Liver (tissue), 9 donors: ENCODE results near the gene SLC9A8. TPM values are rescaled to one million over a fixed set of nuclear protein-coding genes. Genes with fewer than 3 reads are reported as not detected.

Source experiments
- DNase-seq: peaks from one replicate; pipeline ENCODE4 v3.0.0-alpha.2; 2017; ENCODE audit warnings: low spot score
- H3K27ac ChIP-seq, 2 donors: one replicate each; pipeline ENCODE4 v1.7.0; 2013; ENCODE audit warnings: inconsistent platforms in 2 of 2, low read length in 2 of 2, control low read depth in 1 of 2, low read depth in 1 of 2, mild to moderate bottlenecking in 1 of 2
- H3K27me3 ChIP-seq, 4 donors: one replicate each; pipeline versions ENCODE4 v1.6.1 to v1.7.0; 2013; ENCODE audit warnings: low read length in 3 of 4, inconsistent platforms in 1 of 4, mild to moderate bottlenecking in 1 of 4, moderate library complexity in 1 of 4; ENCODE audit not compliant: control insufficient read depth in 4 of 4, insufficient read depth in 4 of 4
- H3K36me3 ChIP-seq, 4 donors: one replicate each; pipeline versions ENCODE4 v1.6.1 to v1.7.0; 2013; ENCODE audit warnings: low read length in 3 of 4, mild to moderate bottlenecking in 3 of 4, low read depth in 1 of 4, moderate library complexity in 1 of 4; ENCODE audit not compliant: control insufficient read depth in 4 of 4, insufficient read depth in 3 of 4
- H3K4me1 ChIP-seq, 4 donors: one replicate each; pipeline versions ENCODE4 v1.6.1 to v1.7.0; 2013; ENCODE audit warnings: low read length in 3 of 4, mild to moderate bottlenecking in 3 of 4, moderate library complexity in 1 of 4; ENCODE audit not compliant: control insufficient read depth in 4 of 4, insufficient read depth in 4 of 4
- H3K4me3 ChIP-seq, 3 donors: one replicate each; pipeline versions ENCODE4 v1.6.1 to v1.7.0; 2013; ENCODE audit warnings: low read length in 3 of 3, control low read depth in 1 of 3, low read depth in 1 of 3, mild to moderate bottlenecking in 1 of 3
- H3K9ac ChIP-seq, 2 donors: one replicate each; pipeline ENCODE4 v1.7.0; 2013; ENCODE audit warnings: low read length in 2 of 2, mild to moderate bottlenecking in 2 of 2, moderate library complexity in 2 of 2, control low read depth in 1 of 2, low read depth in 1 of 2
- H3K9me3 ChIP-seq, 4 donors: one replicate each; pipeline versions ENCODE4 v1.6.1 to v1.7.0; 2013; ENCODE audit warnings: low read length in 3 of 4; ENCODE audit not compliant: control insufficient read depth in 4 of 4
- EGR1 ChIP-seq, 2 donors: IDR thresholded peaks; 2 replicates each; pipeline ENCODE4 v1.6.1; 2016 to 2018; ENCODE audit warnings: antibody characterized with exemption in 2 of 2, low read depth in 2 of 2
- FOXA1 ChIP-seq: IDR thresholded peaks from 2 replicates; pipeline ENCODE4 v1.6.1; 2016; ENCODE audit warnings: antibody characterized with exemption
- GABPA ChIP-seq, 2 donors: IDR thresholded peaks in 1 of 2; conservative IDR thresholded peaks in 1 of 2; 2 replicates each; pipeline ENCODE4 v1.6.1; 2016; ENCODE audit warnings: antibody characterized with exemption in 2 of 2, mild to moderate bottlenecking in 1 of 2, moderate library complexity in 1 of 2
- HNF4A ChIP-seq, 2 donors: conservative IDR thresholded peaks; 2 replicates each; pipeline ENCODE4 v1.6.1; 2016; ENCODE audit warnings: antibody characterized with exemption in 2 of 2, mild to moderate bottlenecking in 2 of 2
- NR2F2 ChIP-seq: IDR thresholded peaks from 2 replicates; pipeline ENCODE4 v1.6.1; 2016; ENCODE audit warnings: antibody characterized with exemption
- RAD21 ChIP-seq, 2 donors: IDR thresholded peaks; 2 replicates each; pipeline ENCODE4 v1.6.1; 2016; ENCODE audit warnings: antibody characterized with exemption in 2 of 2, mild to moderate bottlenecking in 2 of 2
- RXRA ChIP-seq, 2 donors: IDR thresholded peaks; 2 replicates each; pipeline ENCODE4 v1.6.1; 2017 to 2018; ENCODE audit warnings: antibody characterized with exemption in 2 of 2, mild to moderate bottlenecking in 1 of 2
- SP1 ChIP-seq: IDR thresholded peaks from 2 replicates; pipeline ENCODE4 v1.6.1; 2018; ENCODE audit warnings: antibody characterized with exemption, mild to moderate bottlenecking
- TAF1 ChIP-seq: conservative IDR thresholded peaks from 2 replicates; pipeline ENCODE4 v1.6.1; 2016; ENCODE audit warnings: antibody characterized with exemption, mild to moderate bottlenecking
- YY1 ChIP-seq: IDR thresholded peaks from 2 replicates; pipeline ENCODE4 v1.6.1; 2016; ENCODE audit warnings: antibody characterized with exemption, mild to moderate bottlenecking
- WGBS: extraction: QIAGEN DNeasy Blood & Tissue Kit; methylation state at CpG from one replicate; pipeline ENCODE4 v1.1.7; 2013; 5-methylcytosine and 5-hydroxymethylcytosine counted together
- polyA plus RNA-seq, 2 donors: library from polyadenylated mRNA; stranded (reverse) in 1 of 2; unstranded in 1 of 2; fragments of 200-250 nt in 1 of 2; fragments of >200 nt in 1 of 2; fragmentation: Nextera tagmentation in 1 of 2; extraction: Ambion mirVana in 1 of 2; gene quantifications; one replicate each; pipeline versions ENCODE4 v1.2.1 to v1.2.3, GENCODE V29; 2013 to 2015
- total RNA-seq, 2 donors: library from RNA; depleted of rRNA; stranded (reverse); fragments of >200 nt; gene quantifications; one replicate each; pipeline ENCODE4 v1.2.3, GENCODE V29; 2014
- TF ChIP-seq, protein P1 (sequence below): IDR thresholded peaks from 2 replicates; pipeline ENCODE4 v1.6.1; 2016; ENCODE audit warnings: antibody characterized with exemption, mild to moderate bottlenecking
- TF ChIP-seq, protein P2 (sequence below): IDR thresholded peaks from 2 replicates; pipeline ENCODE4 v1.6.1; 2016; ENCODE audit warnings: antibody characterized with exemption
- TF ChIP-seq, protein P3 (sequence below): IDR thresholded peaks from 2 replicates; pipeline ENCODE4 v1.6.1; 2016; ENCODE audit warnings: antibody characterized with exemption
- TF ChIP-seq, protein P4 (sequence below): fragments of 150-350 bp; IDR thresholded peaks from 2 replicates; pipeline ENCODE4 v1.5.1; 2017; ENCODE audit warnings: improper control_type of control experiment, low read depth, low read length; ENCODE audit not compliant: missing input control
- TF ChIP-seq, protein P5 (sequence below): IDR thresholded peaks from 2 replicates; pipeline ENCODE4 v1.6.1; 2016; ENCODE audit warnings: antibody characterized with exemption
- donor health status: healthy.
- donor health status: healthy.
- donor health status: healthy.
- donor health status: healthy.
- donor health status: healthy.

SLC9A8 gene
- total and polyA plus RNA-seq, 4 donors = 4.0 to 9.5 (median 8.6) TPM

DNA sequence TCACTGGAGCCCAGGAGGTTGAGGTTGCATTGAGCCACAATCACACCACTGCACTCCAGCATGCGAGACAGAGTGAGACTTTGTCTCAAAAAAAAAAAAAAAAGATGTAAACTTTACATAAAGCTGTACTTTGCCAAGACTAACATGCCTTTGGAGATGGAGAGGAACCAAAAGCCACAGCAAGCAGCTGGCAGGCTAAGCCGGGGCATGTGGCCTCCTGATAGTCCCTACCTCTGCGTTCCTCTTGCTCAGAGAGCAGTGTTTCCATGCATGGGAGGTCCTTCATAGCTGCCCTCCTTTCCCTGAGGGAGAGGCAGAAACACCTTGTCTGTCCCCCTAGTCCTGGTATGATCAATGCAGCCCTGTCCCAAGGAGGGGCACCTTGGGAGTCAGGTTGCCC is 67.5 kb downstream of the SLC9A8 start:
- no peaks in the 10 kb centered on the region for H3K9me3 ChIP-seq
- 87% methylated on average over 3 of the region's 3 CpGs for WGBS
- no peaks in the 10 kb centered on the region for H3K4me1 ChIP-seq
- TF ChIP-seq HNF4A (conservative IDR thresholded peaks at IDR 0.05) (no peak), SP1 (no peak), YY1 (no peak), RXRA (IDR thresholded peaks at IDR 0.05) (no peak), TAF1 (no peak), GABPA (IDR thresholded peaks at IDR 0.05 in 1 of 2, conservative IDR thresholded peaks at IDR 0.05 in 1 of 2) (no peak)
- TF ChIP-seq, protein P1, sequence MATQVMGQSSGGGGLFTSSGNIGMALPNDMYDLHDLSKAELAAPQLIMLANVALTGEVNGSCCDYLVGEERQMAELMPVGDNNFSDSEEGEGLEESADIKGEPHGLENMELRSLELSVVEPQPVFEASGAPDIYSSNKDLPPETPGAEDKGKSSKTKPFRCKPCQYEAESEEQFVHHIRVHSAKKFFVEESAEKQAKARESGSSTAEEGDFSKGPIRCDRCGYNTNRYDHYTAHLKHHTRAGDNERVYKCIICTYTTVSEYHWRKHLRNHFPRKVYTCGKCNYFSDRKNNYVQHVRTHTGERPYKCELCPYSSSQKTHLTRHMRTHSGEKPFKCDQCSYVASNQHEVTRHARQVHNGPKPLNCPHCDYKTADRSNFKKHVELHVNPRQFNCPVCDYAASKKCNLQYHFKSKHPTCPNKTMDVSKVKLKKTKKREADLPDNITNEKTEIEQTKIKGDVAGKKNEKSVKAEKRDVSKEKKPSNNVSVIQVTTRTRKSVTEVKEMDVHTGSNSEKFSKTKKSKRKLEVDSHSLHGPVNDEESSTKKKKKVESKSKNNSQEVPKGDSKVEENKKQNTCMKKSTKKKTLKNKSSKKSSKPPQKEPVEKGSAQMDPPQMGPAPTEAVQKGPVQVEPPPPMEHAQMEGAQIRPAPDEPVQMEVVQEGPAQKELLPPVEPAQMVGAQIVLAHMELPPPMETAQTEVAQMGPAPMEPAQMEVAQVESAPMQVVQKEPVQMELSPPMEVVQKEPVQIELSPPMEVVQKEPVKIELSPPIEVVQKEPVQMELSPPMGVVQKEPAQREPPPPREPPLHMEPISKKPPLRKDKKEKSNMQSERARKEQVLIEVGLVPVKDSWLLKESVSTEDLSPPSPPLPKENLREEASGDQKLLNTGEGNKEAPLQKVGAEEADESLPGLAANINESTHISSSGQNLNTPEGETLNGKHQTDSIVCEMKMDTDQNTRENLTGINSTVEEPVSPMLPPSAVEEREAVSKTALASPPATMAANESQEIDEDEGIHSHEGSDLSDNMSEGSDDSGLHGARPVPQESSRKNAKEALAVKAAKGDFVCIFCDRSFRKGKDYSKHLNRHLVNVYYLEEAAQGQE = no peak
- TF ChIP-seq, protein P2, sequence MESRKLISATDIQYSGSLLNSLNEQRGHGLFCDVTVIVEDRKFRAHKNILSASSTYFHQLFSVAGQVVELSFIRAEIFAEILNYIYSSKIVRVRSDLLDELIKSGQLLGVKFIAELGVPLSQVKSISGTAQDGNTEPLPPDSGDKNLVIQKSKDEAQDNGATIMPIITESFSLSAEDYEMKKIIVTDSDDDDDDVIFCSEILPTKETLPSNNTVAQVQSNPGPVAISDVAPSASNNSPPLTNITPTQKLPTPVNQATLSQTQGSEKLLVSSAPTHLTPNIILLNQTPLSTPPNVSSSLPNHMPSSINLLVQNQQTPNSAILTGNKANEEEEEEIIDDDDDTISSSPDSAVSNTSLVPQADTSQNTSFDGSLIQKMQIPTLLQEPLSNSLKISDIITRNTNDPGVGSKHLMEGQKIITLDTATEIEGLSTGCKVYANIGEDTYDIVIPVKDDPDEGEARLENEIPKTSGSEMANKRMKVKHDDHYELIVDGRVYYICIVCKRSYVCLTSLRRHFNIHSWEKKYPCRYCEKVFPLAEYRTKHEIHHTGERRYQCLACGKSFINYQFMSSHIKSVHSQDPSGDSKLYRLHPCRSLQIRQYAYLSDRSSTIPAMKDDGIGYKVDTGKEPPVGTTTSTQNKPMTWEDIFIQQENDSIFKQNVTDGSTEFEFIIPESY = no peak
- TF ChIP-seq, protein P3, sequence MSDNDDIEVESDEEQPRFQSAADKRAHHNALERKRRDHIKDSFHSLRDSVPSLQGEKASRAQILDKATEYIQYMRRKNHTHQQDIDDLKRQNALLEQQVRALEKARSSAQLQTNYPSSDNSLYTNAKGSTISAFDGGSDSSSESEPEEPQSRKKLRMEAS = no peak
- DNase-seq = no peak
- no peak overlapping the region for H3K4me3 ChIP-seq
- H3K27me3 ChIP-seq = no peaks in the 10 kb centered on the region
- peaks cover 6 to 50% (median 27%) of the 10 kb centered on the region in 4 donors for H3K36me3 ChIP-seq
- H3K9ac ChIP-seq = no peak overlapping the region
- H3K27ac ChIP-seq = no peak overlapping the region

- peaks cover 6 to 52% (median 28%) of the 10 kb centered on the region in 4 donors for H3K36me3 ChIP-seq
- H3K9me3 ChIP-seq = no peaks in the 10 kb centered on the region
- H3K9ac ChIP-seq = no peak overlapping the region
- H3K4me3 ChIP-seq = no peak overlapping the region
- no peaks in the 10 kb centered on the region for H3K27me3 ChIP-seq
- DNase-seq = no peak
- H3K4me1 ChIP-seq = no peaks in the 10 kb centered on the region
- H3K27ac ChIP-seq = no peak overlapping the region
- 93% methylated on average over 15 of the region's 15 CpGs for WGBS
- no peak for TF ChIP-seq EGR1 (IDR thresholded peaks at IDR 0.05; ENCODE audit: low read depth in 2 of 2)
- no peak for TF ChIP-seq TAF1
- TF ChIP-seq, protein P3 = no peak
- TF ChIP-seq FOXA1 = no peak
- no peak for TF ChIP-seq RXRA (IDR thresholded peaks at IDR 0.05)
- TF ChIP-seq, protein P2 = no peak
- no peak for TF ChIP-seq NR2F2
- TF ChIP-seq SP1 = no peak
- TF ChIP-seq, protein P4, sequence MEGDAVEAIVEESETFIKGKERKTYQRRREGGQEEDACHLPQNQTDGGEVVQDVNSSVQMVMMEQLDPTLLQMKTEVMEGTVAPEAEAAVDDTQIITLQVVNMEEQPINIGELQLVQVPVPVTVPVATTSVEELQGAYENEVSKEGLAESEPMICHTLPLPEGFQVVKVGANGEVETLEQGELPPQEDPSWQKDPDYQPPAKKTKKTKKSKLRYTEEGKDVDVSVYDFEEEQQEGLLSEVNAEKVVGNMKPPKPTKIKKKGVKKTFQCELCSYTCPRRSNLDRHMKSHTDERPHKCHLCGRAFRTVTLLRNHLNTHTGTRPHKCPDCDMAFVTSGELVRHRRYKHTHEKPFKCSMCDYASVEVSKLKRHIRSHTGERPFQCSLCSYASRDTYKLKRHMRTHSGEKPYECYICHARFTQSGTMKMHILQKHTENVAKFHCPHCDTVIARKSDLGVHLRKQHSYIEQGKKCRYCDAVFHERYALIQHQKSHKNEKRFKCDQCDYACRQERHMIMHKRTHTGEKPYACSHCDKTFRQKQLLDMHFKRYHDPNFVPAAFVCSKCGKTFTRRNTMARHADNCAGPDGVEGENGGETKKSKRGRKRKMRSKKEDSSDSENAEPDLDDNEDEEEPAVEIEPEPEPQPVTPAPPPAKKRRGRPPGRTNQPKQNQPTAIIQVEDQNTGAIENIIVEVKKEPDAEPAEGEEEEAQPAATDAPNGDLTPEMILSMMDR = no peak
- no peak for TF ChIP-seq YY1
- no peak for TF ChIP-seq RAD21 (IDR thresholded peaks at IDR 0.05)
- TF ChIP-seq GABPA (IDR thresholded peaks at IDR 0.05 in 1 of 2, conservative IDR thresholded peaks at IDR 0.05 in 1 of 2) = no peak
- TF ChIP-seq, protein P1 = no peak
- TF ChIP-seq HNF4A (conservative IDR thresholded peaks at IDR 0.05) = no peak
- TF ChIP-seq, protein P5, sequence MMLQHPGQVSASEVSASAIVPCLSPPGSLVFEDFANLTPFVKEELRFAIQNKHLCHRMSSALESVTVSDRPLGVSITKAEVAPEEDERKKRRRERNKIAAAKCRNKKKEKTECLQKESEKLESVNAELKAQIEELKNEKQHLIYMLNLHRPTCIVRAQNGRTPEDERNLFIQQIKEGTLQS = no peak
Measured at GRCh38 chr20:49880724-49881445, 68.3 kb downstream of the SLC9A8 start.
